ENCODE data around the gene HSPB1.
"Not testable (repeated sequence)": the region's sequence is repeated elsewhere in the genome, so short reads cannot be mapped to it uniquely, and the experiment has no call there.

- TF ChIP-seq CTCF, POLR2A, POLR2AphosphoS5 (IDR thresholded peaks at IDR 0.05): not testable (repeated sequence)
Observed at GRCh38 chr7:76314740-76315139, 12.3 kb downstream of the HSPB1 start.

Measured in breast epithelium (tissue), 3 donors.